Measurements from ENCODE around the gene CDK2AP2.

CDK2AP2 gene

DNA sequence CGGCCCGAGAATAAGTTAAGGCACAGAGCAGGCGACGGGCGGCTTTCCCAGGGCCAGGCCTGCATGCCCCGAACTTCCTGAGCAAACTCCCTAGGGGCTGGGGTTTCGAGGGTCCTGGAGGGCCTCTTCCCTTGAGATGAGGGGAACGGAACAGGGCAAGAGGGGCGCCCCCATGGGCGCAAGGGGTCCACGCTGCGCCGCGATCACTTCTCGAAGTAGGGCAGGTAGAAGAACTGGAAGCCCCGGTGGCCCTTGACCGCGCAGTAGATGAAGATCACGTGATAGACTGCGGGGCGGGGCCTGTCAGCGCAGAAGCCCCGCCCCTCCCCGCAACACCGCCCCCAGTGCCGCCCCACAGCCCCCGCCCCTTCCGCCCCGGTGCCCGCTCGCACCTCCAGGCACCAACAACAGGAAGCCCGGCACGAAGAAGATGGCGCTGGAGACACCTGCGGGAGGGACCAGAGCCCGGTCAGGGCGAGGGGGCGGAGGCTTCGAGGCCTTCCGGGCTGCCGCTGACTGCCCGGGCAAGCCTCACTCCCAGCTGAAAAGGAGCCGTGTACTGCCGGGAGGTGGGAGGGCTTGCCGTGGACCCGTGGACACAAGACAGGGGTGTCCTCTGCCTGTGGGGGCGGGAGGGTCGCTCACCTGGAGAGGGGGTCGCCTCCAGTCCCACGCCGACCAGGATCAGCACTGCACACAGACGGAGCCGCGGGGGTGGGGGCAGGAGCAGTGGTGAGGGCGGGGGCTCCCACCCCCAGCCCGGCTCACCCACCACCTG lies 43.4 kb downstream of the CDK2AP2 start:
- peak; percentile 90 for DNase-seq

DNA sequence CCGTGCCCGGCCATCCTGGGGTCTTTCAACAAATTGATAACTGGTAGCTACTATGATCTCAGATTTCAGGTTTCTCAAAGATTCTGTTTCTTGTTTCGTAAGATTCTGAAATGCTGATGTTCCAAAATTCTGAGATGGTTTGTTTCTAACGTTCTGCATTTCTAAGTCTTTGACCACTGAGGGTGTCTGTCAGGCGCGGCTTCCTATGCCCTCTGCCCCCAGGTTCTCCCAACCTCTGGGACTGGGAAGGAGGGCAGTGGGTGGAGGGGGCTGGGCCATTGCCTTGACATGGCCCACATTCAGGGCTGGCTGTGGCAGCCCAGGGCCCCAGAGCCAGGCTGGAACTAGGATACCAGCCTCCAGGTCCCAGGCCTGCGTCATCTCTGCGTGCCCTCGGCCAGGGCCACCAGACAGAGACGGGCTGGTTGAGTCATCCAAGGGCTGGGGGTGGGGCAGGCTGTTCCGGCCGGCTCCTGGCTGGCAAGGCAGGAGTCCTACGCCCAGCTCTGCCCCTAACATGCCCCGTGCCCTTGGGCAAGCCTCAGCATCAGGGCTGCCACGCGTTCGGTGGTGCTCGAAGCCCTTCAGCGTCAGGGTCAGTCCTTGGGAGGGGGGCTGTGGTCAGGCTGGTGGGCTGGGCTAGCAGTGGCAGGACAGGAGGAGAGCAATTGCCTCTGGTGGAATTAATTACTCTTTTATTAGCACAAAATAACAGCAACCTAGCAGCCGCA lies 44.1 kb downstream of the CDK2AP2 start:
- no peak for DNase-seq

DNA sequence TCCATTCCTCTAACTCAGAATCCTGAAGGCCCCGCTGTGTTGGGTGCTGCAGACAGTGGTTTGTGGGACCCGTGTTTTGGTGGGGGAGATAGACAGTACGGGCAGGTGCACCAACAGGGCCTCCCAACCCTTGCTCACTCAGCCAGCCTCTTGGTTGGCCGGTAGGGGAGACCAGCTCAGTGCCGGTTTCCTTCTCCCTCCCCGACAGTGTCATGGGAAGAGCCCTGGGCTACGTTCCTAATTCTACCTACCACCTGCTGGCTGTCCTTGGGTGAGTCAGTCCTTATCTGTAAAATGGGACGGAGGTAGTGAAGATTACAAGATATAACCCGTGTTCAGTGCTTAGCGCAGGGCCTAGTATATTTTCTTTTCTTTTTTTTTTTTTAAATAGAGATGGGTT lies 44.8 kb downstream of the CDK2AP2 start:
- no peak for DNase-seq

DNA sequence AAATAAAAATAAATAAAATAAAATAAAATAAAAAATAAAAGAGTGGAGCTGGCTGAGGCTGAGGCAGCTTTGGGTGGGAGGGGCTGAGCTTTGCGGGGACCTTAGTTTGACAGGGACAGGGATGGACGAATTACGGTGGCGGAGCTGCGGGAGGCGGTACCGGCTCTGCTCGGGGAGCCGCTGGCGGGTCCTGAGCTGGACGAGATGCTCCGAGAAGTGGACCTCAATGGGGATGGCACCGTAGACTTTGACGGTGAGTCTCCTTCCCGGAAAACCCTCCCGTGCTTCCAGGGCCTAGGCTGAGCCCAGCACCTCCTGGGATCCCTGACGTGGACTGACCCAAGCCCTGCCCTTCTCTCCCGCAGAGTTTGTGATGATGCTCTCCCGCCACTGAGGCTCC lies 49.7 kb downstream of the CDK2AP2 start:
- no peak for DNase-seq

DNA sequence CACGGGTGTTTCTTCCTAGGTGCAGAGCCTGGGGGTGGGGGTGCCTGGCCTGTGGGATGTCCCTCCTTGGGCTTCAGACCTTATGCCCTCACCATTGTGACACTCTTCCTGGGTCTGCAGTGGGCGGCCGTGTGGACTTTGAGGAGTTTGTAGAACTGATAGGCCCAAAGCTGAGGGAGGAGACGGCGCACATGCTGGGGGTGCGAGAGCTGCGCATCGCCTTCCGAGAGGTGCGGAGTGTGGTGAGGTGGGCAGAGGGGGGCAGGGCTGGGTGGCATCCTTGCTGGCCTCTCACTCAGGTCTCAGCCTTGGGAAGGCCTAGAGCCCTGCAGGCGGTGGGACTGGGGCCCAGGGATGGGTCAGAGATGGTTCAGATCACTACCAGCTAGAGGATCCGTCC lies 50.5 kb downstream of the CDK2AP2 start:
- no peak for DNase-seq

All from femur (tissue), 1 donor.